Fibroblast of mammary gland (primary cell): ENCODE measurements around the gene DCLK3.

Source experiments
- DNase-seq: peaks from one replicate; pipeline ENCODE4 v3.0.0-alpha.2; 2010; ENCODE audit warnings: low read depth
- H3K4me3 ChIP-seq: 2 replicates; pipeline ENCODE4 v1.5.1; 2011; ENCODE audit warnings: low read depth, mild to moderate bottlenecking, low read length, moderate library complexity; ENCODE audit not compliant: control insufficient read depth
- TF ChIP-seq, protein P1 (sequence below): conservative IDR thresholded peaks from 2 replicates; pipeline ENCODE4 v1.5.1; 2011; ENCODE audit warnings: low read depth, low read length, inconsistent platforms; ENCODE audit not compliant: control insufficient read depth, insufficient read depth

DCLK3 gene

DNA sequence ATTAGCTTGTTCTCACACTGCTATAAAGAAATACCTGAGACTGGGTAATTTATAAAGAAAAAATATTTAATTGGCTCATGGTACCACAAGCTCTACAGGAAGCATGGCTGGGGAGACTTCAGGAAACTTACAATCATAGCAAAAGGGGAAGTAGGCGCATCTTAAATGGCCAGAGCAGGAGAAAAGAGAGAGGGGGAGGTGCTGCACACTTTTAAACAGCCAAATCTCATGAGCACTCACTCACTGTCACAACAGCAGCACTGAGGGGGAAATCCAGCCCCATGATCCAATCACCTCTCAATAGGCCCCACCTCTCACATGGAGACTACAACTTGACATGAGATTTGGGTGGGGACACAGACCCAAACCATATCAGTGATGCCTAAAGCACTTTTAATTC lies 82.5 kb downstream of the DCLK3 start:
- TF ChIP-seq, protein P1, sequence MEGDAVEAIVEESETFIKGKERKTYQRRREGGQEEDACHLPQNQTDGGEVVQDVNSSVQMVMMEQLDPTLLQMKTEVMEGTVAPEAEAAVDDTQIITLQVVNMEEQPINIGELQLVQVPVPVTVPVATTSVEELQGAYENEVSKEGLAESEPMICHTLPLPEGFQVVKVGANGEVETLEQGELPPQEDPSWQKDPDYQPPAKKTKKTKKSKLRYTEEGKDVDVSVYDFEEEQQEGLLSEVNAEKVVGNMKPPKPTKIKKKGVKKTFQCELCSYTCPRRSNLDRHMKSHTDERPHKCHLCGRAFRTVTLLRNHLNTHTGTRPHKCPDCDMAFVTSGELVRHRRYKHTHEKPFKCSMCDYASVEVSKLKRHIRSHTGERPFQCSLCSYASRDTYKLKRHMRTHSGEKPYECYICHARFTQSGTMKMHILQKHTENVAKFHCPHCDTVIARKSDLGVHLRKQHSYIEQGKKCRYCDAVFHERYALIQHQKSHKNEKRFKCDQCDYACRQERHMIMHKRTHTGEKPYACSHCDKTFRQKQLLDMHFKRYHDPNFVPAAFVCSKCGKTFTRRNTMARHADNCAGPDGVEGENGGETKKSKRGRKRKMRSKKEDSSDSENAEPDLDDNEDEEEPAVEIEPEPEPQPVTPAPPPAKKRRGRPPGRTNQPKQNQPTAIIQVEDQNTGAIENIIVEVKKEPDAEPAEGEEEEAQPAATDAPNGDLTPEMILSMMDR, result no peak
- H3K4me3 ChIP-seq, result no peak overlapping the region
- no peak for DNase-seq

DNA sequence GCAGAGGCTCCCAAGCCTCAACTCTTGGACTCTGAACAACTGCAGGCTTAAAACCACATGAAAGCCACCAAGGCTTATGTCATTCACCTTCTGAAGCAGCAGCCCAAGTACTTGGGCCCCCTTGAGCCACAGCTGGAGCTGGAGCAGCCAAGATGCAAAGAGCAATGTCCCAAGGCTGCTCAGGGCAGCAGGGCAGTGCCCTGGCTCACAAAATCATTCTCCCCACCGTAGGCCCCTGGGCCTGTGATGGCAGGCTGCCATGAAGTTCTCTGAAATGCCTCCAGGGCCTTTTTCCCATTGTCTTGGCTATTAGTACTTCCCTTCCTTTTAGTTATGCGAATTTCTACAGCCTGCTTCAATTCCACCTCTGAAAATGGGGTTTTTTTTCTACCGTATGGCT lies 83.4 kb downstream of the DCLK3 start:
- no peak for DNase-seq
- no peak overlapping the region for H3K4me3 ChIP-seq
- TF ChIP-seq, protein P1, result no peak

DNA sequence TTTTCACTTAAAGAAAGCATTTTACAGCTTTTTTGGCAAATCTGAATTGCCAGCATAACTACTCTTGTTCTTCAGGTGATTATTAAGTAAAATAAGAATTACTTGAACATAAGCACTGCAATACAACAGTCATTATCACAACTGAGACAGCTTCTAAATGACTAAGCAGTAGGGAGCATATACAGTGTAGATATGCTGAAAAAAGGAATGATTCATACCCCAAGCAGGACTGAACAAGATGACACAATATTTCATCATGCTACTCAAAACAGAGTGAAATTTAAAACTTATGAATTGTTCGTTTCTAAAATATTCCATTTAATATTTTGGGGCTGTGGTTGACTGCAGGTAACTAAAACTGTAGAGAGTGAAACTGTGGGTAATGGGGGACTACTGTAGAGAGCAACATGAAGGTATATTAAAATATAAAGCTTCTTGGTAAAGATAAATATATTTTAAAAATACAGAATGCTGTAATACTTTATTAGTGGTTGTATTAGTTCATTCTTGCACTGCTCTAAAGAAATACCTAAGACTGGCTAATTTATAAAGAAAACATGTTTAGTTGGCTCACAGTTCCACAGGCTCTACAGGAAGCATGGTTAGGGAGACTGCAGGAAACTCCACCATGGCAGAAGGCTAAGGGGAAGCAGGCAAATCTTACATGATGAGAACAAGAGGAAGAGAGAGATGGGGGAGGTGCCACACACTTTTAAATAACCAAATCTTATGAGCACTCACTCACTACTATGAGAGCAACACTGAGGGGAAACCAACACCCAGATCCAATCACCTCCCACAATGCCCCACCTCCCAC lies 84.8 kb downstream of the DCLK3 start:
- no peak overlapping the region for H3K4me3 ChIP-seq
- DNase-seq, result peak; percentile 91
- TF ChIP-seq, protein P1, result no peak

DNA sequence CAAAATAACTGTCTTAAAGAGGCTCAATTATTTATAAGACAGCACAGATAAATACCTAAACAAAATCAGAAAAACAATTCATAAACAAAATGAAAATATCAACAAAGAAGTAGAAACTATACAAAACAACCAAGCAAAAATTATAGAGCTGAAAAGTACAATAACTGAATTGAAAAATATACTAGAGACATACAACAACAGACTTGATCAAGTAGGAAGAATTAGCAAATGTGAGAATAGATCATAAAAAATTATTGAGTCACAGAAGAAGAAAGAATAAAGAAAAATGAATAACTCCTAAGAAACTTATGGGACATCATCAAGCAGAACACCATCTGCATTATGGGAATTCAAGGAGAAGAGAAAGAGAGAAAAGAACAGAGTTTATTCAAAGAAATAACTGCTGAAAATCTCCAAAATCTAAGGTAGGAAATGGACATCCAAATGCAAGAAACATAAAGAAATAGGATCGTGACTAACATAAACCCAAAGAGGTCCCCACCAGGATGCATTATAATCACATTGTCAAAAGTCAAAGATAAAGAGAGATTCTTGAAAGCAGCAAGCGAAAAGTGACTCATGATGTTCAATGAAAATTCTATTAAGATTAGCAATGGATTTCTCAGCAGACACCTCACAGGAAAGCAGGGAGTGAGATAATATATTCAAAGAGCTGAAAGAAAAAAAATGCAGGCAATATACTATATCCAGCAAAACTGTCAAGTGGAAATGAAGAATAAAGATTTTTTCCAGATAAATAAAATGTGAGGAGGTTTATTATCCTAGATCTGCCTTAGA lies 85.9 kb downstream of the DCLK3 start:
- peak; percentile 65 for DNase-seq
- TF ChIP-seq, protein P1, result no peak
- H3K4me3 ChIP-seq, result no peak overlapping the region

DNA sequence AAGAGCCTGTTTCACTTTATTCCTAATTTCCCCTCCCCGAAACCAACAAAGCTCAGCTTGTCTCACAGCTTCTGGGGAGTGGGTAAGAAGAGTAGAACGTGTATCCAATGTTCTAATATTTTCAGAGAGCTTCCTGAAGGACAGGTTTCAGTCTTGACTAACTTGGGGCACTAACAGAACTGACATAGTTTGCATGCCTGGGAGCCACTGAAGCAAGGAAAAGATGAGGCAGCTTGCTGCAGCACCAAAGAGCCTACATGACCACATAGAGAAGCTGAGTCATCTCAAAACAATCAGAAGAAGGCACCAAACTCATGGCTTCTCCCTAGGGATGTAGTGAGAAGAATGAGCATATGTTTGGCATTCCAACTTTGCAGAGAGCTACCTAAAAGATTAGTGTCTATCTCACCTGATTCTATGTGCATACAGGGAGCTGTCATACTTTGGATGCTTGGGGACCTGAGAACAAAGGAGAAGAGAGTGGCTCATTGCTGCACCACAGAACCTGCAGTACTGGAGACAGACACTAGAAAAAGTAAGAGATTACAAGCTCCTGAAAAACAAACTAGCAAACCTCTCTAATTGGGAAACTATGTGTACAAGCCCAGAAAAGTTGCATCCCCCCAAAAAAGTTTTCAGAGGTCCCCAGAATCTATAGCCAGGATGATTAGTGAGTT lies 86.9 kb downstream of the DCLK3 start:
- DNase-seq, result peak; percentile 92
- TF ChIP-seq, protein P1, result peak; percentile 12
- H3K4me3 ChIP-seq, result no peak overlapping the region

DNA sequence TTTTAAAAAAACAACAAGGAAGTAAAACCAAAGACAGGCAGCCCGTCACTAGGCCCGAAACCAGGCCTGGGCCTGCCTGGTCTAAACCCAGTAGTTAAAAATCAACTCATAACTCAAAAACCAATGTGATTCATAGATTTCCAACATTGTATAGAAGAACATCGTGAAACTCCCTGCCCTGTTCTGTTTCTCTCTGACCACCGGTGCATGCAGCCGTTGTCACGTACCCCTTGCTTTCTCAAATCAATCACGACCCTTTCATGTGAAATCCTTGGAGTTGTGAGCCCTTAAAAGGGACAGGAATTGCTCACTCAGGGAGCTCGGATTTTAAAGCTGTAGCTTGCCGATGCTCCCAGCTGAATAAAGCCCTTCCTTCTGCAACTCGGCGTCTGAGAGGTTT lies 89.5 kb downstream of the DCLK3 start:
- DNase-seq, result no peak
- TF ChIP-seq, protein P1, result no peak
- no peak overlapping the region for H3K4me3 ChIP-seq
